Omental fat pad (tissue), 4 donors: Measurements from ENCODE around the gene CRTAP. TPM values are rescaled to one million over a fixed set of nuclear protein-coding genes. Genes with fewer than 3 reads are reported as not detected.
A peak's percentile ranks its signal among the peaks of the same experiment; 100 is the strongest.
"Not testable (repeated sequence)": the region's sequence is repeated elsewhere in the genome, so short reads cannot be mapped to it uniquely, and the experiment has no call there.

ENCODE experiments used
- ATAC-seq: fragments of 150-250 bp; one replicate; pipeline ENCODE4 v1.9.1; 2016; ENCODE audit warnings: mild to moderate bottlenecking, moderate library complexity; ENCODE audit not compliant: low FRiP score
- DNase-seq: peaks from one replicate; pipeline ENCODE4 v3.0.0-alpha.2; 2019; ENCODE audit warnings: low spot score
- CTCF ChIP-seq, 3 donors: fragments of 450-650 bp; IDR thresholded peaks; one replicate each; pipeline ENCODE4 v1.5.1; 2016 to 2017; ENCODE audit warnings: antibody characterized with exemption in 3 of 3, mild to moderate bottlenecking in 3 of 3, moderate library complexity in 2 of 3
- total RNA-seq, 4 donors: library from RNA; depleted of rRNA; stranded (reverse); fragments of >200 nt; gene quantifications; one replicate each; pipeline ENCODE4 v1.1.0, GENCODE V29; 2016

The CRTAP gene
- total RNA-seq, 4 donors from 2014 or later: 267 to 355 (median 300) TPM

GRCh38 chr3:33125840-33126239, 12.0 kb downstream of the CRTAP start:
- TF ChIP-seq CTCF (IDR thresholded peaks at IDR 0.05): no peak
- ATAC-seq (no peak), DNase-seq (no peak)

GRCh38 chr3:33128706-33129105, 14.9 kb downstream of the CRTAP start:
- ATAC-seq: no peak
- no peak for TF ChIP-seq CTCF (IDR thresholded peaks at IDR 0.05)
- DNase-seq: no peak

GRCh38 chr3:33130144-33130543, 16.3 kb downstream of the CRTAP start:
- TF ChIP-seq CTCF (IDR thresholded peaks at IDR 0.05): no peak
- DNase-seq (no peak), ATAC-seq (no peak)

- ATAC-seq (peak; percentile 91), DNase-seq (no peak)
- peak in 1 of 3 donors; percentile 73 for TF ChIP-seq CTCF (IDR thresholded peaks at IDR 0.05)
These were observed 17.7 kb downstream of the CRTAP start for GRCh38 chr3:33131331-33132018.

GRCh38 chr3:33132019-33132360, 18.2 kb downstream of the CRTAP start:
- DNase-seq (no peak), ATAC-seq (no peak)
- no peak for TF ChIP-seq CTCF (IDR thresholded peaks at IDR 0.05)

- DNase-seq (no peak), ATAC-seq (no peak)
- no peak for TF ChIP-seq CTCF (IDR thresholded peaks at IDR 0.05)
These were observed 20.3 kb downstream of the CRTAP start for GRCh38 chr3:33134026-33134625.

GRCh38 chr3:33137691-33138090, 23.9 kb downstream of the CRTAP start:
- no peak for TF ChIP-seq CTCF (IDR thresholded peaks at IDR 0.05)
- ATAC-seq: no peak

GRCh38 chr3:33139006-33139623, 25.3 kb downstream of the CRTAP start:
- DNase-seq, ATAC-seq: not testable (repeated sequence)

More at GRCh38 chr3:33137691-33138090, 23.9 kb downstream of the CRTAP start:
- no peak for DNase-seq
